OCI-LY3 (cell line): ENCODE data around the gene ICAM3.
"Not testable (repeated sequence)": the region's sequence is repeated elsewhere in the genome, so short reads cannot be mapped to it uniquely, and the experiment has no call there.

Experiments used
- H2AFZ ChIP-seq: fragments of 200-600, 300-600 bp; shearing (Covaris generic); 2 replicates; pipeline ENCODE4 v1.6.0; 2014; ENCODE audit warnings: antibody characterized with exemption, low read depth, low read length
- H3K27ac ChIP-seq: fragments of 200-600, 300-600 bp; sonication (generic); 2 replicates; pipeline ENCODE4 v1.5.1; 2014; ENCODE audit warnings: mild to moderate bottlenecking, low read length, moderate library complexity, mixed read lengths
- H3K27me3 ChIP-seq: fragments of 200-600, 300-600 bp; sonication (generic); 2 replicates; pipeline ENCODE4 v1.6.1; 2014; ENCODE audit warnings: low read depth, low read length, mixed read lengths
- H3K36me3 ChIP-seq: fragments of 200-600, 300-600 bp; sonication (generic); replicated peaks from 2 replicates; pipeline ENCODE3; 2014; ENCODE audit warnings: low read depth, low read length, mixed read lengths
- H3K4me1 ChIP-seq: fragments of 300-600, 200-600 bp; sonication (generic); 2 replicates; pipeline ENCODE4 v1.6.1; 2014; ENCODE audit warnings: low read length, mixed read lengths
- H3K4me2 ChIP-seq: fragments of 200-600, 300-600 bp; sonication (generic); 2 replicates; pipeline ENCODE4 v1.6.1; 2014; ENCODE audit warnings: low read length, mixed read lengths
- H3K4me3 ChIP-seq: fragments of 300-600, 200-600 bp; sonication (generic); 2 replicates; pipeline ENCODE4 v1.5.1; 2014; ENCODE audit warnings: antibody characterized with exemption, mild to moderate bottlenecking, low read length, moderate library complexity
- H3K79me2 ChIP-seq: fragments of 300-600, 200-600 bp; shearing (Covaris generic); 2 replicates; pipeline ENCODE4 v1.6.1; 2014; ENCODE audit warnings: mild to moderate bottlenecking, low read length, mixed read lengths
- H3K9ac ChIP-seq: fragments of 300-600, 200-600 bp; shearing (Covaris generic); 2 replicates; pipeline ENCODE4 v1.6.0; 2014; ENCODE audit warnings: mild to moderate bottlenecking, low read length, moderate library complexity
- H3K9me3 ChIP-seq: fragments of 200-600, 300-600 bp; shearing (Covaris generic); 2 replicates; pipeline ENCODE4 v1.6.1; 2014; ENCODE audit warnings: low read length, mixed read lengths; ENCODE audit not compliant: insufficient read depth
- H4K20me1 ChIP-seq: fragments of 200-600, 300-600 bp; sonication (generic); 2 replicates; pipeline ENCODE4 v1.6.1; 2016; ENCODE audit warnings: low read length, mixed read lengths; ENCODE audit not compliant: insufficient read depth
- EZH2phosphoT487 ChIP-seq: fragments of 200-600 bp; shearing (Covaris generic); IDR thresholded peaks from 2 replicates; pipeline ENCODE4 v1.6.1; 2018; ENCODE audit warnings: antibody characterized with exemption, mixed run types, low read depth
- TF ChIP-seq, protein P1 (sequence below): fragments of 200-600, 300-600 bp; sonication (generic); IDR thresholded peaks from 2 replicates; pipeline ENCODE4 v1.5.1; 2014; ENCODE audit warnings: antibody characterized with exemption, low read length, low read depth

The ICAM3 gene

DNA sequence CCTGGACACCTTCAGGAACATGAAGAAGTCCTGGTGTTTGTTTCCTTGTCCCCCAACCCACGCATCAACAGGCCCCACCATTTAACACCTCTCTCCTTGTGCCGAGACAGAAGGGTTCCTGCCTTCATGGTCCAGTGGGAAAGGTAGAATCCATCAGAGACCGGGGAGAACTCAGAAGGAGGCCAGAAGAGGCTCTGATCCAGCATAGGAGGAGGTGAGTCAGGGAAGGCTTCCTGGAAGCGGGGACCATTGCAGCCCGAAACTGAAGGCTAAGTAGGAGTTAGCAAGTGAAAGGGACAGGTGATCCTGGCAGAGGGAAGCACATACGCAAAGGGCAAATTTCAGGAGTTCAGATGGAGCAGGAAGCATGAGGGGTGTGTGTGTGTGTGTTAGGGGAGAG, 484 bp downstream of the ICAM3 start:
- peaks cover 17% of the 10 kb centered on the region for H3K36me3 ChIP-seq
- no peaks in the 10 kb centered on the region for H3K27me3 ChIP-seq
- H4K20me1 ChIP-seq, result no peaks in the 10 kb centered on the region
- H3K4me3 ChIP-seq, result peak overlapping the region; percentile 78
- H3K27ac ChIP-seq, result peak overlapping the region; percentile 47
- peak overlapping the region; percentile 43 for H2AFZ ChIP-seq
- H3K9me3 ChIP-seq, result no peaks in the 10 kb centered on the region
- peaks cover 31% of the 10 kb centered on the region for H3K4me1 ChIP-seq
- peak overlapping the region; percentile 77 for H3K9ac ChIP-seq
- H3K79me2 ChIP-seq, result peaks cover 18% of the 10 kb centered on the region
- TF ChIP-seq, protein P1, sequence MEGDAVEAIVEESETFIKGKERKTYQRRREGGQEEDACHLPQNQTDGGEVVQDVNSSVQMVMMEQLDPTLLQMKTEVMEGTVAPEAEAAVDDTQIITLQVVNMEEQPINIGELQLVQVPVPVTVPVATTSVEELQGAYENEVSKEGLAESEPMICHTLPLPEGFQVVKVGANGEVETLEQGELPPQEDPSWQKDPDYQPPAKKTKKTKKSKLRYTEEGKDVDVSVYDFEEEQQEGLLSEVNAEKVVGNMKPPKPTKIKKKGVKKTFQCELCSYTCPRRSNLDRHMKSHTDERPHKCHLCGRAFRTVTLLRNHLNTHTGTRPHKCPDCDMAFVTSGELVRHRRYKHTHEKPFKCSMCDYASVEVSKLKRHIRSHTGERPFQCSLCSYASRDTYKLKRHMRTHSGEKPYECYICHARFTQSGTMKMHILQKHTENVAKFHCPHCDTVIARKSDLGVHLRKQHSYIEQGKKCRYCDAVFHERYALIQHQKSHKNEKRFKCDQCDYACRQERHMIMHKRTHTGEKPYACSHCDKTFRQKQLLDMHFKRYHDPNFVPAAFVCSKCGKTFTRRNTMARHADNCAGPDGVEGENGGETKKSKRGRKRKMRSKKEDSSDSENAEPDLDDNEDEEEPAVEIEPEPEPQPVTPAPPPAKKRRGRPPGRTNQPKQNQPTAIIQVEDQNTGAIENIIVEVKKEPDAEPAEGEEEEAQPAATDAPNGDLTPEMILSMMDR, result no peak
- no peak for TF ChIP-seq EZH2phosphoT487
- peak overlapping the region; percentile 98 for H3K4me2 ChIP-seq

DNA sequence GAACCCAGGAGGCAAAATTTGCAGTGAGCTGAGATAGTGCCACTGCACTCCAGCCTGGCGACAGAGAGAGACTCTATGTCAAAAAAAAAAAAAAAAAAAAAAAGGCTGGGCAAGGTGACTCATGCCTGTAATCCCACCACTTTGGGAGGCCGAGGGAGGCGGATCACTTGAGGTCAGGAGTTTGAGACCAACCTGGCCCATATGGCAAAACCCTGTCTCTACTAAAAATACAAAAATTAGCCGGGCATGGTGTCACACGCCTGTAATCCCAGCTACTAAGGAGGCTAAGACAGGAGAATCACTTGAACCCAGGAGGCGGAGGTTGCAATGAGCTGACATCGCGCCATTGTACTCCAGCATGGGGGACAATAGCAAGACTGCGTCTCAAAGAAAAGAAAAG, 2.7 kb downstream of the ICAM3 start:
- not testable (repeated sequence) for H3K27me3 ChIP-seq, H3K9ac ChIP-seq, H2AFZ ChIP-seq, H3K9me3 ChIP-seq, H3K4me3 ChIP-seq, H3K4me2 ChIP-seq, H3K27ac ChIP-seq
- Histone ChIP-seq H4K20me1 (peaks cover 11% of the 10 kb centered on the region), H3K79me2 (peaks cover 33% of the 10 kb centered on the region), H3K4me1 (peaks cover 41% of the 10 kb centered on the region), H3K36me3 (peaks cover 23% of the 10 kb centered on the region)

DNA sequence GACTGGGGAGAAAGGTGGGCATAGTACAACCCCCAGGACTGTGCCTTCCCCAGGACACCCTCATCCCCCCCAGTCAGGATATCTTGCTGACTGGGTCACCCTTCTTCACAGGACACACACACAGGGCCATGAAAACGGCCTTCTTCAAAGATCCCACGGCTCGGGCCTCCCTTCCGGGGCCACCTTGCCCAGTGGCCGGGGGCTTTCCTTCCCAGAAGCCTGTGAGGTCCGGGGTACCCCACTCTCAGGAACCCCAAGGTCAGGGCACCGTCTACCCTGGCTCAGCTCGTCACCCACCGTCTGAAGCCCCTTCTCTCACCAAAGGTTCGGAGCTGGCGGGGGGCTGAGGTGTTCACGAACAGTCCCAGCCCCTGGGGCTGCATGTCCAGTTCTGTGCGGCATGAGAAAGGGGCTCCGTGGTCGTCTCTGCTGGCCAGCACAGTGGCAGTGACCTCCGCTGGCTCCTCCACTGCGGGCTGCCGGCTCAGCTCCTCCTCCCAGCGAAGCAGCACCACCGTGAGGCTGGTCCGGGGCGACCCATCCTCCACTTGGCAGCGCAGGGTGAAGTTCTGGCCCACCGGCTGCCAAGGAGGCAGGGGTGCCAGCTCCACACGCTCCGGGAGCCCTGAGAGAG, 4.0 kb downstream of the ICAM3 start:
- no peak overlapping the region for H3K4me3 ChIP-seq
- peaks cover 44% of the 10 kb centered on the region for H3K79me2 ChIP-seq
- H3K4me2 ChIP-seq, result no peak overlapping the region
- no peaks in the 10 kb centered on the region for H3K27me3 ChIP-seq
- H3K9me3 ChIP-seq, result no peaks in the 10 kb centered on the region
- H3K27ac ChIP-seq, result no peak overlapping the region
- peaks cover 25% of the 10 kb centered on the region for H3K36me3 ChIP-seq
- peaks cover 41% of the 10 kb centered on the region for H3K4me1 ChIP-seq
- no peak overlapping the region for H2AFZ ChIP-seq
- no peak overlapping the region for H3K9ac ChIP-seq
- peaks cover 13% of the 10 kb centered on the region for H4K20me1 ChIP-seq
- TF ChIP-seq EZH2phosphoT487, result no peak
- TF ChIP-seq, protein P1, result no peak

DNA sequence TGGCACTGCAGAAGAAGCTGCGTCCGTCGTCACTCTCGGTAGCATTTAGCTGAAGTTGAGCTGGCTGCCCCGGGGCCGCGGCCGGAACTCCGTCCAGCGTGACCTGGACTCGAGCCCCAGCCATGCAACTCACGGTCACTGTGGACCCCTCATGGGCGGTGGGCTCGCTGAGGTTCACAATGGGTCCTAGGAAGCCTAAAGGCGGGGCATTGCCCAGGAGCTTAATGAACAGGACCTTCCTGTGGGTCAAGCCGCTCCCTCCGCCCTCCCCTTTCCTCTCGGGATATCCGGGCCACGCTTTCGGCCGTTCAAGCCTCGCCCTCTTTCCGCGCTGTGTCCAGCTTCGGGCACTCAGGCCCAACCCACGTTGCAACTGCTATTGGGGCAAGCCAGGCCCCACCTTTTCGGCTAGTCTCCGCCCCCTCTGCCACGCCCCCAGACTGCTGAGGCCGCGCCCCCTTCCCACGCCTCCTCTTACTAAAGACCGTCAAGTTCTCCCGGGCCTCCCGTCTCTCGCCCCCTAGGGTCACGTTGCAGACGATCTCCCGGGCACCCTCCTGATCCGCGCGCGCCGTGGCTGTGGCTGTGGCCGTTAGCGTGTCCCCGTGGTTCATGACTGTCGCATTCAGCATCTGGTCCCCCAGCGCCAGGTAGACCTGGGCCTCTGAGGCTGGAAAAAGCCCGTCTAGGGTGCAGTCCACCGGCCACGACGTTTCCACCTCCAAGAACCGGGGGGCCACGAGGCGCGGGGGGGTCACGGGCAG, 4.7 kb downstream of the ICAM3 start:
- Histone ChIP-seq H3K79me2 (peaks cover 51% of the 10 kb centered on the region), H2AFZ (no peak overlapping the region), H3K36me3 (peaks cover 30% of the 10 kb centered on the region), H3K9me3 (no peaks in the 10 kb centered on the region), H3K4me3 (no peak overlapping the region), H3K9ac (no peak overlapping the region), H3K4me2 (peak overlapping the region; percentile 69; the same call in 1 of the 2 replicates), H3K27me3 (no peaks in the 10 kb centered on the region), H3K27ac (no peak overlapping the region), H3K4me1 (peaks cover 36% of the 10 kb centered on the region), H4K20me1 (peaks cover 19% of the 10 kb centered on the region)
- no peak for TF ChIP-seq EZH2phosphoT487
- TF ChIP-seq, protein P1, result no peak
